Mesenchymal stem cell (in vitro differentiated cells and primary cell): Measurements from ENCODE around the gene SIAH2.
"Not testable (repeated sequence)": the region's sequence is repeated elsewhere in the genome, so short reads cannot be mapped to it uniquely, and the experiment has no call there.

Source experiments
- DNase-seq: peaks from one replicate; pipeline ENCODE4 v3.0.0-alpha.2; 2013
- H2AFZ ChIP-seq: one replicate; pipeline ENCODE4 v1.6.1; 2013; ENCODE audit warnings: low read depth, mild to moderate bottlenecking, control low read depth, inconsistent platforms, low read length, moderate library complexity
- H2AK5ac ChIP-seq: 2 replicates; pipeline ENCODE4 v1.6.1; 2013; ENCODE audit warnings: low read length, moderate library complexity, mild to moderate bottlenecking, inconsistent platforms; ENCODE audit not compliant: severe bottlenecking
- H2BK120ac ChIP-seq: one replicate; pipeline ENCODE4 v1.6.1; 2013; ENCODE audit warnings: low read depth, mild to moderate bottlenecking, inconsistent platforms, low read length, moderate library complexity
- H2BK12ac ChIP-seq, 2 experiments: one replicate each; pipeline ENCODE4 v1.6.1; 2013; ENCODE audit warnings: inconsistent platforms in 2 of 2, low read length in 2 of 2, mild to moderate bottlenecking in 2 of 2, moderate library complexity in 2 of 2, control low read depth in 1 of 2
- H2BK15ac ChIP-seq: one replicate; pipeline ENCODE4 v1.6.1; 2013; ENCODE audit warnings: mild to moderate bottlenecking, low read depth, inconsistent platforms; ENCODE audit not compliant: poor library complexity, severe bottlenecking
- H2BK5ac ChIP-seq: 2 replicates; pipeline ENCODE4 v1.6.1; 2013; ENCODE audit warnings: low read depth, mild to moderate bottlenecking, low read length, control low read depth, inconsistent platforms; ENCODE audit not compliant: poor library complexity, severe bottlenecking
- H3K14ac ChIP-seq, 2 experiments: one replicate each; pipeline ENCODE4 v1.6.1; 2013; ENCODE audit warnings: inconsistent platforms in 2 of 2, low read length in 2 of 2, control low read depth in 1 of 2, mild to moderate bottlenecking in 1 of 2, moderate library complexity in 1 of 2
- H3K18ac ChIP-seq, 2 experiments: one replicate each; pipeline ENCODE4 v1.6.1; 2013; ENCODE audit warnings: inconsistent platforms in 2 of 2, low read length in 2 of 2, control low read depth in 1 of 2, low read depth in 1 of 2, mild to moderate bottlenecking in 1 of 2
- H3K23ac ChIP-seq, 2 experiments: one replicate each; pipeline ENCODE4 v1.6.1; 2013; ENCODE audit warnings: inconsistent platforms in 2 of 2, low read length in 2 of 2, mild to moderate bottlenecking in 2 of 2, moderate library complexity in 2 of 2, control low read depth in 1 of 2
- H3K27ac ChIP-seq: 2 replicates; pipeline ENCODE4 v1.5.1; 2013; ENCODE audit warnings: mild to moderate bottlenecking, moderate library complexity, low read length, control low read depth, inconsistent platforms; ENCODE audit not compliant: poor library complexity, severe bottlenecking
- H3K27me3 ChIP-seq, 2 experiments: 2 replicates each; pipeline versions ENCODE4 v1.6.1 to v1.7.0; 2013; ENCODE audit warnings: low read length in 2 of 2, mild to moderate bottlenecking in 2 of 2, moderate library complexity in 2 of 2, control low read depth in 1 of 2, inconsistent platforms in 1 of 2; ENCODE audit not compliant: control insufficient read depth in 1 of 2, insufficient read depth in 1 of 2
- H3K36me3 ChIP-seq, 2 experiments: 2 replicates each; pipeline versions ENCODE4 v1.6.1 to v1.7.0; 2013; ENCODE audit warnings: low read length in 2 of 2, control low read depth in 1 of 2, inconsistent platforms in 1 of 2, low read depth in 1 of 2, mild to moderate bottlenecking in 1 of 2; ENCODE audit not compliant: insufficient read depth in 2 of 2, control insufficient read depth in 1 of 2
- H3K4ac ChIP-seq, 2 experiments: one replicate each; pipeline ENCODE4 v1.6.1; 2013; ENCODE audit warnings: inconsistent platforms in 2 of 2, low read length in 2 of 2, mild to moderate bottlenecking in 2 of 2, moderate library complexity in 2 of 2, control low read depth in 1 of 2, low read depth in 1 of 2
- H3K4me1 ChIP-seq: 2 replicates; pipeline ENCODE4 v1.6.1; 2013; ENCODE audit warnings: low read depth, low read length, control low read depth; ENCODE audit not compliant: control insufficient read depth, insufficient read depth
- H3K4me2 ChIP-seq: 2 replicates; pipeline ENCODE4 v1.6.1; 2013; ENCODE audit warnings: low read length, mild to moderate bottlenecking, inconsistent platforms; ENCODE audit not compliant: poor library complexity, severe bottlenecking
- H3K4me3 ChIP-seq, 2 experiments: 2 replicates each; pipeline versions ENCODE4 v1.5.1 to v1.7.0; 2013; ENCODE audit warnings: low read length in 2 of 2, mild to moderate bottlenecking in 2 of 2, control low read depth in 1 of 2, low read depth in 1 of 2; ENCODE audit not compliant: insufficient read depth in 1 of 2
- H3K79me1 ChIP-seq: replicated peaks from 2 replicates; pipeline ENCODE4 v1.6.1; 2013; ENCODE audit warnings: mild to moderate bottlenecking, control low read depth, low read length, inconsistent platforms; ENCODE audit not compliant: poor library complexity, severe bottlenecking
- H3K9ac ChIP-seq: 2 replicates; pipeline ENCODE4 v1.7.0; 2013; ENCODE audit warnings: mild to moderate bottlenecking, low read length, moderate library complexity
- H3K9me3 ChIP-seq: 2 replicates; pipeline ENCODE4 v1.7.0; 2013; ENCODE audit warnings: mild to moderate bottlenecking, low read length; ENCODE audit not compliant: control insufficient read depth
- H4K8ac ChIP-seq: one replicate; pipeline ENCODE4 v1.6.1; 2013; ENCODE audit warnings: inconsistent platforms, mild to moderate bottlenecking, low read length, moderate library complexity
- H4K91ac ChIP-seq: one replicate; pipeline ENCODE4 v1.6.1; 2013; ENCODE audit warnings: mild to moderate bottlenecking, low read length, inconsistent platforms
- WGBS: methylation state at CpG from one replicate; pipeline ENCODE4 v1.1.7; 2013; ENCODE audit warnings: mixed read lengths; 5-methylcytosine and 5-hydroxymethylcytosine counted together

The SIAH2 gene

GRCh38 chr3:150797155-150797554 is 34.2 kb upstream of the SIAH2 start:
- Histone ChIP-seq H3K14ac (no peak overlapping the region), H3K23ac (no peak overlapping the region), H3K79me1 (no peaks in the 10 kb centered on the region), H2BK5ac (no peak overlapping the region), H3K9ac (no peak overlapping the region), H3K4me3 (no peak overlapping the region), H3K4ac (no peak overlapping the region), H3K36me3 (no peaks in the 10 kb centered on the region), H2AK5ac (no peak overlapping the region), H2BK15ac (no peak overlapping the region), H3K27me3 (peaks cover 9 to 16% of the 10 kb centered on the region in 2 experiments), H4K8ac (no peak overlapping the region), H3K4me2 (no peak overlapping the region), H3K27ac (no peak overlapping the region), H3K4me1 (peaks cover 2% of the 10 kb centered on the region), H4K91ac (no peak overlapping the region), H3K18ac (no peak overlapping the region), H2AFZ (no peak overlapping the region), H3K9me3 (no peaks in the 10 kb centered on the region), H2BK12ac (no peak overlapping the region), H2BK120ac (no peak overlapping the region)
- peak; percentile 10 for DNase-seq
- WGBS = 100% methylated on average over 1 of the region's 2 CpGs

DNA sequence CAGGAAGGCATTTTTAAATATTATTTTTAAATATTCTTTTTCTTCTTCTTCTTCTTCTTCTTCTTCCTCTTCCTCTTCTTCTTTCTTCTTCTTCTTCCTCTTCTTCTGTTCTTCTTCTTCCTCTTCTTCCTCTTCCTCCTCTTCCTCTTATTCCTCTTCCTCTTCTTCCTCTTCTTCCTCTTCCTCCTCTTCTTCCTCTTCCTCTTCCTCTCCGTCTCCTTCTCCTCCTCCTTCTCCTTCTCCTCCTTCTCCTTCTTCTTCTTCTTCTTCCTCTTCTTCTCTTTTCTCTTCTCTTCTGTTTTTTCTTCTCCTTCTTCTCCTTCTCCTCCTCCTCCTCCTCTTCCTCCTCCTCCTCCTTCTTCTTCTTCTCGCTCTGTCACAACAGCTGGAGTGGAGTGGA is 33.6 kb upstream of the SIAH2 start:
- not testable (repeated sequence) for H3K9ac ChIP-seq, H4K8ac ChIP-seq, H3K4me3 ChIP-seq, H2AK5ac ChIP-seq, H2BK15ac ChIP-seq, H3K4me1 ChIP-seq, H3K14ac ChIP-seq, DNase-seq, H2BK5ac ChIP-seq, H3K36me3 ChIP-seq, H3K9me3 ChIP-seq, H3K4me2 ChIP-seq, H2BK12ac ChIP-seq, H3K18ac ChIP-seq, H3K23ac ChIP-seq, H2BK120ac ChIP-seq, H3K4ac ChIP-seq, H3K27ac ChIP-seq, H4K91ac ChIP-seq, H3K79me1 ChIP-seq, H2AFZ ChIP-seq
- WGBS = 87% methylated on average over 2 of the region's 2 CpGs
- H3K27me3 ChIP-seq = peaks cover 9 to 16% of the 10 kb centered on the region in 2 experiments

GRCh38 chr3:150793641-150794040 is 30.7 kb upstream of the SIAH2 start:
- Histone ChIP-seq H3K9ac (no peak overlapping the region), H3K14ac (no peak overlapping the region), H3K23ac (no peak overlapping the region), H2BK120ac (no peak overlapping the region), H2BK15ac (no peak overlapping the region), H3K4me1 (peaks cover 2% of the 10 kb centered on the region), H3K4me3 (no peak overlapping the region), H2BK5ac (no peak overlapping the region), H3K36me3 (no peaks in the 10 kb centered on the region), H2BK12ac (no peak overlapping the region), H4K91ac (no peak overlapping the region), H2AFZ (no peak overlapping the region), H4K8ac (no peak overlapping the region), H2AK5ac (no peak overlapping the region), H3K27ac (no peak overlapping the region), H3K79me1 (no peaks in the 10 kb centered on the region), H3K4ac (no peak overlapping the region), H3K4me2 (no peak overlapping the region), H3K9me3 (peaks cover 7% of the 10 kb centered on the region), H3K27me3 (peaks cover 9 to 16% of the 10 kb centered on the region in 2 experiments), H3K18ac (no peak overlapping the region)
- 77% methylated on average over 2 of the region's 4 CpGs for WGBS
- no peak for DNase-seq

- Histone ChIP-seq H4K91ac (no peak overlapping the region), H2BK12ac (no peak overlapping the region), H2BK5ac (no peak overlapping the region), H3K4me2 (no peak overlapping the region), H3K4ac (no peak overlapping the region), H2BK120ac (no peak overlapping the region), H3K79me1 (no peaks in the 10 kb centered on the region), H3K27me3 (peaks cover 0 to 3% of the 10 kb centered on the region in 2 experiments), H3K4me1 (no peaks in the 10 kb centered on the region), H3K18ac (no peak overlapping the region), H2BK15ac (no peak overlapping the region), H2AFZ (no peak overlapping the region), H3K9me3 (peaks cover 7% of the 10 kb centered on the region), H3K9ac (no peak overlapping the region), H3K14ac (no peak overlapping the region), H3K23ac (no peak overlapping the region), H3K4me3 (no peak overlapping the region), H2AK5ac (no peak overlapping the region), H3K36me3 (no peaks in the 10 kb centered on the region), H4K8ac (no peak overlapping the region), H3K27ac (no peak overlapping the region)
- peak; percentile 16 for DNase-seq
Measured at GRCh38 chr3:150790629-150791028, 27.7 kb upstream of the SIAH2 start.
